Parathyroid adenoma (tissue), 2 donors: ENCODE measurements around the gene MICOS13.
A peak's percentile ranks its signal among the peaks of the same experiment; 100 is the strongest.
"Not testable (repeated sequence)": the region's sequence is repeated elsewhere in the genome, so short reads cannot be mapped to it uniquely, and the experiment has no call there.

Experiments
- H2AFZ ChIP-seq: fragments of 300-600 bp; sonication (generic); one replicate; pipeline ENCODE4 v1.7.0; 2017; ENCODE audit warnings: antibody characterized with exemption, mild to moderate bottlenecking
- H3K27ac ChIP-seq: fragments of 300-600 bp; sonication (generic); one replicate; pipeline ENCODE4 v1.7.0; 2017
- H3K27me3 ChIP-seq: fragments of 300-600 bp; sonication (generic); one replicate; pipeline ENCODE4 v1.7.0; 2017; ENCODE audit warnings: low read length; ENCODE audit not compliant: control insufficient read depth, insufficient read depth
- H3K36me3 ChIP-seq: fragments of 300-600 bp; sonication (generic); one replicate; pipeline ENCODE4 v1.7.0; 2017; ENCODE audit warnings: low read length; ENCODE audit not compliant: control insufficient read depth, insufficient read depth
- H3K4me1 ChIP-seq: fragments of 300-600 bp; sonication (generic); one replicate; pipeline ENCODE4 v1.7.0; 2017; ENCODE audit warnings: control low read depth
- H3K4me2 ChIP-seq: fragments of 300-600 bp; sonication (generic); one replicate; pipeline ENCODE4 v1.7.0; 2017; ENCODE audit warnings: low read length
- H3K4me3 ChIP-seq: fragments of 300-600 bp; sonication (generic); one replicate; pipeline ENCODE4 v1.7.0; 2017; ENCODE audit warnings: low read depth, low read length
- H3K79me2 ChIP-seq: fragments of 300-600 bp; sonication (generic); one replicate; pipeline ENCODE4 v1.7.0; 2017; ENCODE audit warnings: control low read depth
- H3K9ac ChIP-seq: fragments of 300-600 bp; sonication (generic); one replicate; pipeline ENCODE4 v1.7.0; 2017; ENCODE audit warnings: mild to moderate bottlenecking
- H3K9me3 ChIP-seq: fragments of 300-600 bp; sonication (generic); one replicate; pipeline ENCODE4 v1.7.0; 2017; ENCODE audit warnings: low read length; ENCODE audit not compliant: control insufficient read depth
- TF ChIP-seq, protein P1 (sequence below): fragments of 300-600 bp; sonication (generic); IDR thresholded peaks from one replicate; pipeline ENCODE4 v1.7.0; 2017; ENCODE audit warnings: antibody characterized with exemption, mild to moderate bottlenecking
- donor health status: primary hyperparathyroidism.

The MICOS13 gene

DNA sequence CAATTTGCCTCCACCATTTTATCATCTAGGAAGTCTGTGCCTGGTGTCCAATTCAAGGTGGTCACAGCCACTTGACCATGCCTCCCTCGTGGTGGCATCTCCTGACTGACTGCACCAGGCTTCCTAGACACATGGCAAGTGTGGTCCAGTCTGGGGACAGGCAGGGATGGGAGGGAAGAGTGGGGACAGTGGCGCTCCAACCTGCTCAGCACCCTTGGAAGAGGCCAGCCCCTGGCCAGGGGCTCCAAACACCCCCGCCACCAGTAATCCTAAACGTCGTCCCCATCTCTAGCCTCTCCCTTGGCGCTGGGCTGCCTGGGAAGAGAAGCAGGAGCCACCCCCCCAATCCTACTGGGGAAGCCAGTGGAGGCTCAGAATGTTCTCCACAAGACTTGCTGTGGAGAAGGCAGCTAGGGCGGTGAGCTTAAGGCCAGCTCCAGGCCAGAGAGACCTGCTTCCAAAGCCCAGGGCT, 12.4 kb upstream of the MICOS13 start:
- TF ChIP-seq, protein P1, sequence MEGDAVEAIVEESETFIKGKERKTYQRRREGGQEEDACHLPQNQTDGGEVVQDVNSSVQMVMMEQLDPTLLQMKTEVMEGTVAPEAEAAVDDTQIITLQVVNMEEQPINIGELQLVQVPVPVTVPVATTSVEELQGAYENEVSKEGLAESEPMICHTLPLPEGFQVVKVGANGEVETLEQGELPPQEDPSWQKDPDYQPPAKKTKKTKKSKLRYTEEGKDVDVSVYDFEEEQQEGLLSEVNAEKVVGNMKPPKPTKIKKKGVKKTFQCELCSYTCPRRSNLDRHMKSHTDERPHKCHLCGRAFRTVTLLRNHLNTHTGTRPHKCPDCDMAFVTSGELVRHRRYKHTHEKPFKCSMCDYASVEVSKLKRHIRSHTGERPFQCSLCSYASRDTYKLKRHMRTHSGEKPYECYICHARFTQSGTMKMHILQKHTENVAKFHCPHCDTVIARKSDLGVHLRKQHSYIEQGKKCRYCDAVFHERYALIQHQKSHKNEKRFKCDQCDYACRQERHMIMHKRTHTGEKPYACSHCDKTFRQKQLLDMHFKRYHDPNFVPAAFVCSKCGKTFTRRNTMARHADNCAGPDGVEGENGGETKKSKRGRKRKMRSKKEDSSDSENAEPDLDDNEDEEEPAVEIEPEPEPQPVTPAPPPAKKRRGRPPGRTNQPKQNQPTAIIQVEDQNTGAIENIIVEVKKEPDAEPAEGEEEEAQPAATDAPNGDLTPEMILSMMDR: no peak
- Histone ChIP-seq H3K79me2 (peaks cover 27% of the 10 kb centered on the region), H3K4me3 (no peak overlapping the region), H3K9ac (no peak overlapping the region), H3K4me1 (no peaks in the 10 kb centered on the region), H2AFZ (no peak overlapping the region), H3K27me3 (no peaks in the 10 kb centered on the region), H3K4me2 (no peak overlapping the region), H3K27ac (no peak overlapping the region), H3K36me3 (no peaks in the 10 kb centered on the region), H3K9me3 (no peaks in the 10 kb centered on the region)

DNA sequence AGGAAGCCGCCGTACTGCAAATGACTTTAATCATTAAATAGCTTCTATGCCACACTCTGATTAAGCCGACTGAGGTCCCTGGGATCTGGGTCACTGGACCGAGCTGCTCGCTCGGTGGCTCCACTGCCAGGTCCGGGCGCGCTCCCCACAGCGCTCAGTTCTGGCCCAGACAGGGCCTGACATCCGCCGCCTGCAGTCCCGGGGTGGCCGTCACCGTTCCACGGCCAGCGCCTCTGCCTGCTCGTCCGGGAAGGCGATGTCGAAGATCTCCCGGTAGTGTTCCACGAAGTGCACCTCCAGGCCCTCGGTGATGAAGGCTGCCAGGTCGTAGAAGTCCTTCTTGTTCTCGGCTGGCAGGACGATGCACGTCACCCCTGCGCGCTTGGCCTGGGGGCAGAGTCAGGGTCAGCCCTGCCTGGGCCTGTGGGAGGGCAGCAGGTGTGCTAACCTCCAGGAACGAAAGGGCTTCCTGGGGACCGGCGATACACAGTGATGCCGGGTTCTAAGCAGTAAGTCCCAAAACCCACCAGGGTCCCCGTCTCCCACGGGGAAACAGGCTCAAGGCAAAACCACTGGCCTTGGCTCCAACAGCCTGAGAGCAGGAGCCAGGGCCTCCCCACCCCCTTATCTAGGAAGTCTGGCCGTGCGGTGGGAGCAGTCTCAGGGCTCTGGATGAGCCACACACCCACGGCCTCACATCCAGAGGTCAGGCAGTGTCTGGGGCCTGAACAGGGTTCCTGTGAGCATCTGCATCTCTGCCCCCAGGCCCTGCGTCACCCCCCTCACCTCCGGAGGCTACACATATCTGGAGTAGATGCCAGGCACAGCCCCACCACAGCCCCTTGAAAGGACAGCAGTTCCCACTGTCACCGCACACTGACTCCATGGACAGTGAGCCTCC, 11.8 kb upstream of the MICOS13 start:
- Histone ChIP-seq H3K27me3 (no peaks in the 10 kb centered on the region), H3K4me1 (no peaks in the 10 kb centered on the region), H3K79me2 (peaks cover 27% of the 10 kb centered on the region), H2AFZ (no peak overlapping the region), H3K9me3 (no peaks in the 10 kb centered on the region), H3K36me3 (no peaks in the 10 kb centered on the region), H3K4me3 (no peak overlapping the region), H3K27ac (peak overlapping the region; percentile 8), H3K9ac (no peak overlapping the region), H3K4me2 (peak overlapping the region; percentile 93)
- TF ChIP-seq, protein P1: no peak

DNA sequence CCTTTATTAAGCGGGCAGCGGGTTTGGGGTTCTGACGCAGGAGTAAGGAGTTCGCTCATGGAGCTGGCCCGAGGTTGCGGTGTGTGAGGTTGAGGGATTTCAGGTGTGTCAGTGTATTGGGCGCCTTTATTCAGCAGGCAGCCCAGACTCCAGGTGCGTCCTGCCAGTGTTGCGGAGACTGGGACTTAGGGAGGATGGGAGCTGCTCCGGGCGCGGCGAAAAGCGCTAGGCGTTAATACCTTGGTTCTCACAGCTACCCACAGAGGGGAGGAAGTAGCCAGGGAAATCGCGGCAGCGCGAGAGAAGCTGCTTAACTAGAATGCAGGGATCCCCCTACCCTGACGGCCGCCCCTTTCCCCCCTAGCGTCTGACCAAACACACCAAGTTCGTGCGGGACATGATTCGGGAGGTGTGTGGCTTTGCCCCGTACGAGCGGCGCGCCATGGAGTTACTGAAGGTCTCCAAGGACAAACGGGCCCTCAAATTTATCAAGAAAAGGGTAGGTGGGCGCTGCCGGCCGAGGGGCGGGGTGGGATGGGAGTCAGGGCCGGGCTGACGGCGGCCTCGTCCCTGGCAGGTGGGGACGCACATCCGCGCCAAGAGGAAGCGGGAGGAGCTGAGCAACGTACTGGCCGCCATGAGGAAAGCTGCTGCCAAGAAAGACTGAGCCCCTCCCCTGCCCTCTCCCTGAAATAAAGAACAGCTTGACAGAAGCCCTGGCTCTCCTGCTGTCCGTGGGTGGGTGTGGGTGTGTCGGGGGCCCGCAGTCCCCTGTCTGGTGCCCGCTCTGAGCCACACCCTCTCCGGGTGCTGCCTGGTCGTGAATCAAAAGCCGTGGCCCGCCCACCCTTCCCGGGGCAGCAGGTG, 10.9 kb upstream of the MICOS13 start:
- peaks cover 27% of the 10 kb centered on the region for H3K79me2 ChIP-seq
- peak overlapping the region; percentile 94 for H3K4me3 ChIP-seq
- H3K4me2 ChIP-seq: peak overlapping the region; percentile 93
- H3K9ac ChIP-seq: peak overlapping the region; percentile 69
- peak overlapping the region; percentile 85 for H2AFZ ChIP-seq
- H3K4me1 ChIP-seq: no peaks in the 10 kb centered on the region
- H3K27ac ChIP-seq: peak overlapping the region; percentile 79
- TF ChIP-seq, protein P1: no peak
- no peaks in the 10 kb centered on the region for H3K9me3 ChIP-seq
- no peaks in the 10 kb centered on the region for H3K27me3 ChIP-seq
- H3K36me3 ChIP-seq: no peaks in the 10 kb centered on the region

DNA sequence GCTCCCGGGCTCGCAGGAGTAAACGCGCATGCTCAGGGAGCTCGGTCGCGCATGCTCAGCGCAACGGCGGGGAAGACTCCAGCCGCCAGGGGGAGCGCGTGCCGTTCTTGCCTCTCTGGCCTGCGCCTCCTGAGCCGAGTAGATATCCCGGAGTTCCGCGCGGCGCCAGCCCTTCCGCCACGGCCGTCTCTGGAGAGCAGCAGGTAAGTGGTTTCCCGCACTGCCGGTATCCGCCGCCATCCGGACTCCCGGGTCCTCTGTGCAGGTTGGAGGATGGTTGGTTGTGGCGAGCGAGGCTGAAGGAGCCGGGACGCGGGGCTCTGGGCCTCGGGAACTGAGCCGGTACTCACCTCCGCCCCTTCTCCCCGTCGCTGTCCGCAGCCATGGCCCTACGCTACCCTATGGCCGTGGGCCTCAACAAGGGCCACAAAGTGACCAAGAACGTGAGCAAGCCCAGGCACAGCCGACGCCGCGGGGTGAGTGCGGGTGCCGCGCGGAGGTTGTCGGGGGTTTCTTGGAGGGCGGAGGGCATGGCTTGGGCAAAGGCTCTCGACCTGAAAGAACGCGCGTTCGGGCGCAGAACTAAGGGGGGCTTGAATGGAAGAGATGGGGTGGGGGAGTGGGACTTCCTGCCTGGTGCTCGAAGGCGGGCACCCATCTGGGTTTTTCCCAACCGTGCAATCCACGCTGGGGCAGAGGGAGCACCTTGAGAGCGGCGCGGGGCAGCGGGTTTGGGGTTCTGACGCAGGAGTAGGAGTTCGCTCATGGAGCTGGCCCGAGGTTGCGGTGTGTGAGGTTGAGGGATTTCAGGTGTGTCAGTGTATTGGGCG, 10.0 kb upstream of the MICOS13 start, which contains the start of gene RPL36:
Gene RPL36, plus strand, starts transcription at position 171 of the 830 bp plus-strand sequence. Its CDS starts 213 bp downstream, at position 384.
- TF ChIP-seq, protein P1: peak; percentile 95

DNA sequence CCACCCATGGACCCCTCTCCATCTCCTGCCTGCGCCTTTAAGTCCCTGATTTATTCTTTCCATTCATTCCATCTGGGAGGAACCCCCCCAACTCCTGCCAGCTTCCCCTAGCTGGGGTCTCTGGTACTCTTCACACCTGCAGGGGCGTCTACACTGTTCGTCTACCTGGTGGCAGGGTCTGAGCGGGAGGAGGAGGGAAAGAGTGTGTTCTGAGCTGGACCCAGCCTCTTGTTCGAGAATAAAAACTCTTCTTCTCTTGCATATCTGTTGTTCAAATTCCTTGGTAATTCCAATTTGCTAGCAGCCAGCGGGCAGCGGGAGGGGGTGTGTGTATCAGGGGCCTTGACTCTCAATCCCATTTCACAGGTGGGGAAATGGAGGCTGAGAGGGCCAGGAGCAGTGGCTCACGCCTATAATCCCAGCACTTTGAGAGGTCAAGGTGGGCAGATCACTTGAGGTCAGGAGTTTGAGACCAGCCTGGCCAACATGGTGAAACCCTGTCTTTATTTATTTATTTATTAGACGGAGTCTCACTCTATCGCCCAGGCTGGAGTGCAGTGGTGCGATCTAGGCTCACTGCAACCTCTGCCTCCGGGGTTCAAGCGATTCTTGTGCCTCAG, 8.1 kb upstream of the MICOS13 start:
- not testable (repeated sequence) for H3K4me3 ChIP-seq, H3K36me3 ChIP-seq, H3K4me1 ChIP-seq, H3K9ac ChIP-seq, H3K4me2 ChIP-seq, H3K9me3 ChIP-seq, H3K27ac ChIP-seq, H2AFZ ChIP-seq, H3K27me3 ChIP-seq
- peaks cover 19% of the 10 kb centered on the region for H3K79me2 ChIP-seq

More for the DNA sequence above, 10.0 kb upstream of the MICOS13 start, which contains the start of gene RPL36:
- no peaks in the 10 kb centered on the region for H3K4me1 ChIP-seq
- no peaks in the 10 kb centered on the region for H3K36me3 ChIP-seq
- peak within 1 kb of the TSS; percentile 94 for H3K4me3 ChIP-seq
- H3K27ac ChIP-seq: peak within 1 kb of the TSS; percentile 79
- H2AFZ ChIP-seq: peak within 1 kb of the TSS; percentile 85
- peak within 1 kb of the TSS; percentile 93 for H3K4me2 ChIP-seq
- peak within 1 kb of the TSS; percentile 69 for H3K9ac ChIP-seq
- H3K79me2 ChIP-seq: peaks cover 26% of the 10 kb centered on the region
- no peaks in the 10 kb centered on the region for H3K27me3 ChIP-seq
- H3K9me3 ChIP-seq: no peaks in the 10 kb centered on the region
